Left hindlimb (tissue), 1 donor: ENCODE results near the gene KIRREL3.

ENCODE experiments used
- DNase-seq: peaks from one replicate; pipeline ENCODE4 v3.0.0-alpha.2; 2018

Gene KIRREL3

DNA sequence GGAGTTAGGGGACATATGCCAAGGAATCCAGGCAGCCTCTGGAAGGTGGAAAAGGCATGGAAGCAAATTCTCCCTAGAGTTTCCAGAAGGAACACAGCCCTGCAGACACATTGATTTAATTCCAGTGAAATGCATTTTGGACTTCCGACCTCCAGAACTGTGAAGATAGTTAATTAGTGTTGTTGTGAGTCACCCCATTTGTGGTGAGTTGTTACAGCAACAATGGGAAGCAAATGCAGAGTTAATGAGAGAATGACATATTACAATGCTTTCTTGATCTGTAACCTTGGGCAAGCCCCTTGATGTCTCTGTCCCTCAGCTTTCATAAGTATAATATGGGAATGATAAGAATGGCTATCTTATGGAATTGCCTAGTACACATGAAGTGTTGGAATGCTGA is 178.7 kb downstream of the KIRREL3 start:
- DNase-seq: no peak

DNA sequence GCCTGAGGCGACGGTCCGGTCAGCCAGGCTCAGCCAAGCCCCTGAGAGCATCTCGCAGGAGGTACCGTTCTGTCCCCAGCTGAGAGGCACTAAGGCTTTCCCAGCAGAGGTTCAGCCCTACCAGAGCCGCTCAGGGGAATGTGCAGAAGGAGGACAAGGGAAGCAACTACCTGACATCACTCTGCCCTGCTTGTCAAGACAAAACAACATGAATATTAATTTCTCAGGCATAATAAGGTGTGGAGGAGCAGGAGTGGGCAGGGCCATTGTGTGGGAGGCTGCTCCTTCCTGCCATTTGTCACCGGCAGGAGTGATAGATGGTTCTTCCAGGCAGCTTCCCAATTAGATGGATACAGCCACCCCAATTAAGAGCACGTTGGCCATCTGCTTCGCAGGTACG is 181.4 kb downstream of the KIRREL3 start:
- DNase-seq: no peak

DNA sequence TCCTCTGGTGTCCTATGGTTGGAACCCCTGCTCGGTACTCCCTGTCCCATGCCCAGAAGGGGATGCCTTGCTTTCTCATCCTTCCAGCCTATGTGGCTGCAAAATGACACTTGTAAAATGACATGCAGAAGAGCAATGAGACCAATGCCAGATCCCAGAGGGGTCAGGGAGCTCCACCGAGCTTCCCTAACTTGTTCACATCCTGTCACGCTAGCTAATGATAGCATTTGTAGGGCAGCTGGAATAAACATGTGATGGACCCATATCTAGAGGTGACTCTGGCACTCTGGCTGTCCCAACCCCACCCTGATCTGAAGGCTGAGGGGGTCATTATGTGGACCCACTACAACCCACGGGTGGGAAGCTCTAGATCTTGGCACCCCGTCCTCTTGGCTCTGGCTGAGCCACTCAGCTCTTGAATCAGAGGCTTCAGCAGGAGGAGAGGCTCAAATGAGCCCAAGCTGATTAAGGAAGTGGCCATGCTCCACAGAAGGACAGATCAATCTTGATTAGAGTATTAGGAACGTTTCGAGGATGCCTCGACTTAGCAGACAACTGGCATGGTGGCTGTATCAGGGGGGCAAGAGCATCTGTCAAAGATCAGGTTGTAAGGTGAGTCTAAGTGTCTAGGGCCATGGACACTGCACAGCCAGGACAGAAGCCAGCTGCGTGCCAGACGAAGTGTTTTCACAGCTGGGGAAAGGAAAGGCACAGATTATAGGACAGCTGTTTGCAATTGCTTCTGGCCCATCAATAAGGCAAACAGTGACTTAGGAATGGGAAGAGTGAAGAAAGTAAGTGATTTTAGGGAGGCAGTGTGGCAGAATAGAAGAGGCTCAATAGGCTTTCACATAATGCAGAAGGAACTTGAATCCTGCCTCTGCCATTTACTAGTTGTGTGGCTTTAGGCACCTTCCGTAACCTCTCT is 182.8 kb downstream of the KIRREL3 start:
- no peak for DNase-seq

DNA sequence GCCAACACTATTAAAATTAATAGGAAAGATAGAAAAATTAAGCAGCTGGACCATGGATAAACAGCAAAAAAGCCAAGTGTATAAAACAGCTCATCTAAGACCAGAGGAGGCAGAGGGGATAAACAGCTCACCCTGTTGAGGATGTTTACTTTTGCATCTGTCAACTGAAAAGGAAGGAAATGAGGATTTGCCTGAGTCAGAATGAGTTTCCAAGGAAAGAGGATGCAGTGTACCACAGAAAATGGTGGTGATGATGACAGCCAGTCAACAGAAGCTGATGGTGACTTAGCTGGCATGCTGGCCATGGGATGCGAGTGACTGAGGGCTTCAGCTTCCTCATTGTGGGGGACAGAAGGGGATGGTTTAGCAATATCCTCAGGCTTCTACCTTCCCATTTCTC is 183.5 kb downstream of the KIRREL3 start:
- no peak for DNase-seq

DNA sequence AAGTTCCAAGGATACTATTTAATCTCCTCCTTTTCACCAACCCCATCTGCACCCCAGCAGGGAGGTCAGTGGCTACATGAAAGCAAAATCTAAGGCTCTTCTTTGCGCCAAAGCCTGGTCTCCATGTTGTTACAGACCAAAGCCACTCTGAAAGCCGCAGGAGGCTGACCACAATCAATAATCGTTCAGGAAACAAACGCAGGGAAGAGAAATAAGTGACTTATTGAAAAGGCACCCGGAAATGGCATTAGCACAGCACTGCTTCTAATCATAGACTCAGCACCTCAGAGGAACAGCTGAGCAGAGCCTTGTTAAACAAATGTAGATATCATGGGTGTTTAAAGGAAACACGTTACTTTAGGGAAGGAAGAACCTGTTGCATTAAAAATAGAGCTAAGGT is 183.9 kb downstream of the KIRREL3 start:
- DNase-seq: no peak

DNA sequence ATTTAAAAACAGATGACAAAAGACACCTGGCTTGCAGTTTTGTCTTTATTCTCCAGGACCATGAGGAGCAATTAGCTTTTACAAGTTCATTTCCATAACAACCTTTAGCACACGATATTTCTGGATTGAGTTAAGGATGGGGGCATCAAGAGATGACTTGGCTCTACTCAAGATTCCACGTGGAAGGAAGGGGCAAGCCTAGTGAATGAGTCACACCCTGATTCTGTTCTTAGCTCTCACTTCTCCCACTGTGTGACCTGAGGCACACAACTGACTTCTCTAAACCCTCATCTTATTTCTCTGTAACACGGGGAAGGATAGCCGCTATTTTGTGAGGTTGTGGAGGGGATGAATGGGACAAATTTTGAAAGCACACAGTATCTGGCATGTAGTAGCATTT is 185.5 kb downstream of the KIRREL3 start:
- DNase-seq: no peak

DNA sequence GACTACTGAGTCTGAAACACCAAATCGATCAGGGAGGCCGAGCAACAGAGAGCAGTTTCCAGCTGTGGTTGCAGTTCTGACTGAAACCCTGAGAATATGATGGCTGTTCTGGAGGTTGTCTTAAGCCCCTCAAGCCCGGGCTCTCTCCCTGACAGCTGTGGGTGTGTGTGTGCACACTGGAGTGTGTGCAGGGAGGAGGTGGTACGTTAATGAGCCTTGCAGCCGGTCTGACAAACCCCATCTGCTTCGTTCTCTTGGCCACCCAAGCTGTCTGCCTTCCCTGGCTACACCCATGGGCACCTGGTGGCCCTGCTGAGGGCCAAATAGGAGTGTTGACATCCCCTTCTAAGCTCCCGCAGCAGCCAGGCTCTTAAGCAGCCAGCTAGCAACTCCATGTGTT is 189.8 kb downstream of the KIRREL3 start:
- no peak for DNase-seq

DNA sequence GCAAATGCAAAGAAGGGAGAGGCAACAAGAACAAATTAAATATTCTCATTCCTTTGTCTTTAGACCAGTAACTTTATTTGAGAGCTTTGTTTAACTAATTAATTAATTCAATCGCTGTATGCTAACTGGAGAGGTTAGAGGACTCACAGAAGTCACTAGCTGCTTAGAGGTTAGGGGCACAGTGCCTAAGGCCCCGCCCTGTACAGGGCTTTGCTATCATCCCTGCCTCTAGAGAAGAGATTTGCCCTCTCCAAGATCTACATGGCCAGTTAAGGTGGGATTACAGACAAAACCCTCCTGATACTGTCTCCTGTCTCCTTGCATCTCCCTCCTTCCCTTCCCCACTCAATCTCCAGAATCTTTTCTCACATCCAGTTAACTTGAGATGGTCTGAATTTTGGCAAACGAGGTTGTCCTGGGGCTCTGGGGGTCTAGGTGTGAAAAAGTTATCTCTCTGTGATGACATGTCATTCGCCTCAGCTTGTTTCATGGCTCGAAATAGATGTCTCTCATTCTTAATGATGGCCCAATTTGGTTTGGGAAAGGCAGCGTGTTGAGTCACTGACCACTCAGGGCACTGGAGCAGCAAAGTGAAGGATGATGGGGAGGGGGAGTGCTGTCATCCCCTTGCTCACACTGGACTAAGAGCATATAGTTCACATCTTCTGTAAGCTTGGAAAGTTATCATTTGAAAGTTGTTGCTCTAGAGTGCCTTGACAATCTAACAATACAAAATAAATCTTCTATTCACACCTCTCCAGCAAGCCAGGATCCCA is 190.9 kb downstream of the KIRREL3 start:
- no peak for DNase-seq

DNA sequence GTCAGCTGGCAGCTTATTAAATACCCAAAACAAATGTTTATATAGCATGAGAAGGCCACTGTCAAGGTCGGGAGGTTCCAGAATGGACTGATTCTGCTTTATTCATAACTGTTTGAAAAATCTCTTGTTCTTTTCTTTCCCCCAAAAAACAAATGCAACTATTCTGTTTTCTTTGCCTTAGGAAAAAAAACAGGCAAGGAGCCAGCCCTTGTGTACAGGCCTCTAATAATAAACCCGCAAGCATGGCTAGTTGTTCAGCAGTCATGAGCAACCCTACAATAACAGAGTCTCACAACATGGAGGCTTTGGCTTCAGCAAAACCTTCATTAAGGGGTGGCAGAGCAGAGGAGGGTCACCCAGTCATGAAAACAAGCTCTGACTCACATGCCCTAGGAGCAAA is 191.7 kb downstream of the KIRREL3 start:
- DNase-seq: no peak

DNA sequence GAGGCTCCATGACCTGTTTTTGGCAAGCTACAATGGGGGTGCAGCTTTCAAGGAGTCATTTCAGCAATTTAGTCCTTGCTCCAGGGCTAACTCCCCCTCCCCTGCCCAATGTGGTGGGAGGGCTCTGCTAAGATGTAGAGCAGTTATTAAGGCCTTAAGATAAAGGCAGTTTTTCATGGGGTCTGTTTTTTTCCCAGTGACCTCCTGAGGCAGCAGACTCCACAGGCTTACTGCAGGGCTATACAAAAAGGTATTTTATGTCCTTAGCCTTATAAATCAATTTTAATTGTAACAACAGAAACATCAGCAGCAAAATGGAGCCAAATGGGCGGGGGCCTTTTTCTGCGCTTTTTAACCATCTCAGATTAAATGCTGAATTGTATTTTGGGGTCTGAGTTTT is 192.3 kb downstream of the KIRREL3 start:
- DNase-seq: no peak

DNA sequence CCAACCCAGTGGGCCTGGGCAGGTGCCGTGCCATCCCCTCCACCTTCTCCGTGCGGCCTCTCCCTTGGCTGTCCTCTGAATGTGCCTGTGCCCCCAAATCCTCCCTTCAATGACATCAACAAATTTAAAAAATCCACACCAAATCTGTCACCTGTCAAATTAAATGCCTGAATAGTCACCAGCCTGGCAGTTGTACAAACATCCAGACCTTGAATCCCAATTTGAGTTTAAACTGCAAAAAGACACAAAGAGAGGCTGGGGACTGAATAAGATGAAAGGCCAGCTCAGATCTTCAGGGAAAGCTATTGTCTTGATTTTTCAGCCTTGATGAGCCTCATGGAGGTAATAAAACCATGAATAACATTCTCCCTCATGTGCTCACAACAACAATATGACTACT is 194.7 kb downstream of the KIRREL3 start:
- DNase-seq: no peak

DNA sequence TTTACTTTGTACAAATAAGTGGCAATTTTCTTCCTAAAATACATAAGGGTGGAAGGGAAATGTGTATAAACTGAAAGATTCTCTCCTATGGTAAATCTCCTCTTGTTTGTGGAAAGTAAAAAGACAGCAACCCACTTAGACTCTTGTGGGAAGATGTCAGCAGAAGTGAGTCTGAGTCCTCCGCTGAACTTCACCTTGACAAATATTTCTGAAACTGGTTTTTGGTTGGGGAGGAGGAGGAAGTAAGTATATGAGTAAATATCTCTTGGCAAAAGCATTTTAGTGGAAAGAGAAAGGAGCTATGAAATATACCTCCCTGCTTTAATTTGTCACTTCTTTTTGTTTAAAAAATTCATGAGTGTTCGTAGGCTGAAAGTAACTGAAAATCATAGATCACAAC is 196.2 kb downstream of the KIRREL3 start:
- DNase-seq: no peak

DNA sequence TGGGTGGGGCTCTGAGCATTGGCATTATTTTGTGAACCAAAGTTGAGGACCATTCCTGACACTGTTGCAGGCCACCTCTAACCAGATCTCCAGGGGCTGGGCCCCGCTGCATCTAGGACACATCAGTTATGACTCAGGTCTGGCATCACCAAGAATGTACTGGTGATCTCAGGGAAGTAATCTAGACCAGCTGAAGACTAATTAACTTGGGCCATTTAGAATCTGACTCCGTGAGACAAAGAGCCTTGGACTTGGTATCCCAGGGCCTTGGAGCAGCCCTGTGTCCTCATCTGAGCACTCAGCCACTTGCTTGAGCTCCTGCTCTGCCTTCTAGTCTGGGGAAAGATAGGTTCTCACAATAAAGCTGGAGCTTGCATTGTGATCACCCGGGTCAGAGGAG is 200.6 kb downstream of the KIRREL3 start:
- no peak for DNase-seq

DNA sequence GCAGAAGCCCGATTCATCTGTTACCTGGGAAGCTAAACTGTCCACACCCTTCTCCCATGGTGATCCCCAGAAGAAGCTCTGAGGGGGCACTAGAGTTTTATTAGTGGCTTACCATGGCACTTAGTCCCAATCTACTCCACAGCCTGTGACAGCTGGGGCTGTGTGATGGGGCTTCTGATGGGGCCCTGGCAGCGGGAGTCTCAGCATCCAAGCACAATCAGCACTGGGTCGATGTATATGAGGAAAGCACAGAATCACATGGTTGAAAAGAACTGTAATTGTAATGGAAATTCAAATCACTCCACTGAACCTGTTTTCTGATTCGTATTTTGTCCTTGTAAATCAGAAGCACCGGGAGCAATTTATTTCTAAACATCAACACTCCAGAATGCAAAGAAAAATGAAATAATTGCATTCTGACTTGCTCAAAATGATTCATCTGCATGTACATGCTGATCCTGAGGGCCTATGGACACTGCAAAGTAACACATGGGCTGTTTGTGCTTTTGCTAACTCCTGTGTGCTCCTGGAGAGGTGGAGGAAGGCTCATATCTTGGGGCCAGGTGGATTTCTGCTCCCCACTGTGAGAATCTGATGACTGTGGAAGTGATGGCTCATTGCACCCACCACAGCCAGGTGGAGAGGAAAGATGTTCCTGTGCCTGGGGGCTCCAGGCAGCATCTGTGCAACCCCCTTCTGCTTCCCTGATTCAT is 203.0 kb downstream of the KIRREL3 start:
- no peak for DNase-seq

DNA sequence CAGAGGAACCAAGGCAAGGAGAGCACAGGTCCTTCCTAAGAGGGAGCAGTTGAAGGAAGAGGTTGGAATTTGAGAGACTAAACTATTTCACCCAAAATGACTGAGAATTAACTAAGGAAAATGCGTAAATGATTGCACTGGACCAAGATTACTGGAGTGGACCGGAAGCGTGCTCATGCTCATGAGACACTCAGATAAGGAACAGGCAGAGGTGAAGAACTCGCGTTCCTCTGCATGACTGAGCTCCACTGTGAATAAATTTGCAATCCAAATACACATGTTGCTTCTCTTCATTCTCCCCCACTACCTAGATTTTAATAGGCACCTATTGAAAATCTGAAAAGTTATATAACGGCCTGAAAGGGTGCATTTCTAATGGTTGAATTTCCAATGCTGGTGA is 207.0 kb downstream of the KIRREL3 start:
- DNase-seq: no peak

DNA sequence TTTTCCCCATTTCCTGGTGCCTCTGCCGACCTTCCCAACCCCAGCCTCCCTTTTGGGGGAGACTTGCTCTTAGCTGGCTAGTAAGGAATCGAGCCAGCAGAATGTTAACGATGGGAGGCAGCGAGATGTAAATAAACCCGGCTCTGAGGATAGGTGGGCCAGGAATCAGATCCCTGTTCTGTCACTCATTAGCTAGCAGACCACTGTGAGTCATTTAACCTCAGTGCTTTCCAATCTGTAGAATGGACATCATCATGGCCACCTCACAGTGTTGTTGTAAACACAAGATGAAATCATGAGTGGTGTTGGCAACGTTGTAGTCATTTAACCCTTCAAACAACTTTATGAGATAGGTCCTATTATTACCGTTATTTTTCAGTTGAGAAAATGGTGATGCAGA is 208.6 kb downstream of the KIRREL3 start:
- no peak for DNase-seq

DNA sequence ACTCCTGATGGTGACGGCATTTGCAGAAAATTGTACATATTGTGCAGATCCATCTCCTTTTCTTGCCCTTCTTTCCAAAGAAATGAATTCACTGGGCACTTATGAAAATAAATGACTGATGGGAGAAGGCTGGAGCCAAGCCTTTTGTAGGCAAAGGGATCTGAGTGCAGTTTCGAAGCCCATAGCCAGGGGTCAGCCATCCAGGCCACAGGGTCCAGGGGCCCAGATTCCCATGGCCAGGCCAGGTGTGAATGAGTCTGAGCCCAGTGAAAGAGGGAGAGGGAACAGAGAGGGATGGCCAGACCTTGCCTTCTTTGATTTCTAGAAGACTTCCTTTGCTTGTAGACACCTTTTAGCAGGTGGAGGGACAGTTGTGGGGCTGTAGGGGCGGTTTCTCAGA is 209.1 kb downstream of the KIRREL3 start:
- DNase-seq: no peak

DNA sequence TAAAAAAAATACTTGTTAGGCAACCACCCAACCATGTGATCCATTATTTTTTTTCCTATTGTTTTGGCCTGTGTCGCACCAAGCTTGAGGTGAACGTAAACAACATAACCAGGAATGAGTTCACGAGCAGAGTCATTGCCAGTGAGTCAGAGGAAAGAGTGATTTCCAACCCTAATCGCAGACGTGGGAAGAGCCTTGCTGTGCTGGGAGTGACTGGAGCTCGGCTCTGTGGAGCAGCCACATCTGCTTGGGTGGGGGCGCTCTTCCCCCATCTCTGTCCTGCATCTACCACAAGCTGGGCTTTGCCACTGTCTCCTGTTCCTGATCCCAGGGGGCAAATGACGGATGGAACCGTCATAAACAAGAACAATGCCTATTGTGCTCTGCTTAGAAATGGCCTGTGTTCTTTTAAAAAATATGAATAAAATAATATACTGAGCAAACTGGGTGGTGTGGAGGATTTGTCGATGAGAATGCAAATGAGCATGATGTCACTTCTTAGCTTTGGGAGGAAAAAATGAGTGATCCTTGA is 210.0 kb downstream of the KIRREL3 start:
- peak; percentile 37 for DNase-seq

DNA sequence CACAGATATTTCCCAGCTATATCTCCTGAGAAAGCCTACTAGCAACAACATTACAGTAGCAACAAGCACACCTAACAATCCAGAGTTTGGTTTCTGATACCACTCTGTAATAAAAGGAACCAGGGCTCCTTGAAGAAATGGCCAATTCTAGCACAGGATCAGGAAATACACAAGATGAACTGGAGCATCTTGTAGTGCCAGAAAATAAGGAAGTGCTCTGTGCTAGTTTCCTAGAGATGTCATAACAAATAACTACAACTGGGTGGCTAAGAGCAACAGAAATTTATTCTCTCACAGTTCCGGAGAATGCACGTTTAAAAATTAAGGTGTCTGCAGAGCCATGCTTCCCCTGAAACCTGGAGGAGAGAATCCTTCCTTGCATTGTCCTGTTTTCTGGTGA is 217.8 kb downstream of the KIRREL3 start:
- DNase-seq: no peak

DNA sequence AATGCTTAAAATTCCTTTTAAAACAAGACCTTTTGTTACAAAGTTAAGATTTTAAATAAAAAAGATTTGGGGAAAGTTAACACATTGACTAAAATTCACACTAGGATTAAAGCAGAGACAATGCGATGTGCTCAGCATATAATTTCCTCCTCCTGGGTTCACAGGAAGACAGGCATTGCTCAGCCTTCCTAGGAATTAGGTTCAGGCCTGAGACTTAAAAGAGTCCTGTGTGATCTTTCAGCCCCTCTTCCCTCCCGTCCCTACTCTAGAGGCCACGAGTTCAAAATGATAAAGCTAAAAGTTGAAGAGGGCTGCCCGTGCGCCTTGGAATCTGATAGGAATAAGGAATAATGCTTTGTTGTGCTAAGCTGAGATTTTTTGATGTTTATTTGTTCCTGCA is 218.6 kb downstream of the KIRREL3 start:
- no peak for DNase-seq

DNA sequence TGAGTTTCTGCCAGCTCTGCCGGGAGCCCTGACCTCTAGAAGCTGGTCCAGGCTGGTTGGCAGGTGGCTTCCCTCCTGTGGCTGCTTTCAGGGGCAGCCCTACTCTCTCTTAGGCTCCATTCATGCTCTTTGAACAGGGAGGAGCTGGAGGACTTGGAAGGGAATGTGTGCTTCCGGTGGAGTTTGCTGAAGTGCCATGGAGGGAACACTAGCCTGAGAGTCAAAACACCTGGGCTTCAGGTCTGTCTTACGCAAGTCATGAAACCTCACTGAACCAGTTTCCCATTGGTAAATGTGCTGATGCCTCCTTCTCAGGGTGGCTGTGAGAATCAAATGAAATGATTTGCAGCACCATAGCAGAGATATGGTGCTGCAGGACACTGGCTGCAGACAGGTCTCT is 224.5 kb downstream of the KIRREL3 start:
- DNase-seq: no peak

DNA sequence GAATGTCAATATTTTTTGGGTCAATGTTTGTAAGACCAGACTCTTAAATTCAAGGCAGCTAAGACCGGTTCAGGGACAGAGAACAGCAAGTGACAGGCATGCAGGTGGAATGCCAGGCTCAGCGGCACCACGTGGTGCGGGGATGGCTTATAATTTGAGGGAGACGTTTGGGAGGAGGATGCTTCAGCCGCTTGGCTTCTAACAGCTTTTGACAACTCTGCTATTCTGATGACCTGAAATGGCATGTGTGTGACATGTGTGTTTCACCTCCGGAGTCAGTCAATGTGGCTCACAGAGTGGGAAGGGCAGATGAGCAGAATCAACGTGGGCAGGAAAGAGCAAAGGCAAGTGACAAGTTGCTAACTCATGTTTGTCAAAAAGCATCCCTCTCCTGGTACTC is 228.3 kb downstream of the KIRREL3 start:
- no peak for DNase-seq

DNA sequence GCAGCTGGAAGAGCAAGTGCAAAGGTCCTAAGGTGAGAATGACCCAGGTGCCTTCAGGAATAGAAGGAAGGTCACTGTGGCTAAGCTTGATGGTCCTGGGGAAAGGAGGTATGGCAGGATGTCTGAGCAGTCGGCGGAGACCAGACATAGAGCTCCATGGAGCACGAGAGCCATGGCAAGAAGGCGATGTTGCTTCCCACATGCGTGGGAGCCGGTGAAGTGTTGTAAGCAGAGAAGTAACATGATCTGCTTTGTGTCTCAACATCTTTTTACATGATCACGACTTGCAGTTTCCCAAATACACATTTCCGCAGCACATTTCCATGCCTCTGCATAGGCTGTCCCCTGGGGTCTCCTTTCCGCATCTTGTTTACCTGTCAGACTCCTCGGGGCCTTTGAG is 231.9 kb downstream of the KIRREL3 start:
- no peak for DNase-seq
